ENCODE data around the gene ACAA1. TPM values are rescaled to one million over a fixed set of nuclear protein-coding genes. Genes with fewer than 3 reads are reported as not detected.

ACAA1 gene
- total RNA-seq, 1 donor, result 43.1 TPM

GRCh38 chr3:38120693-38121450 lies 16.1 kb downstream of the ACAA1 start:
- DNase-seq (ENCODE audit: low read depth in 2 of 3, low spot score in 2 of 3), result no peak

GRCh38 chr3:38119821-38120692 lies 16.9 kb downstream of the ACAA1 start:
- DNase-seq (ENCODE audit: low read depth in 2 of 3, low spot score in 2 of 3), result no peak

GRCh38 chr3:38119248-38119544 lies 17.7 kb downstream of the ACAA1 start:
- no peak for DNase-seq (ENCODE audit: low read depth in 2 of 3, low spot score in 2 of 3)

- no peak for DNase-seq (ENCODE audit: low read depth in 2 of 3, low spot score in 2 of 3)
These were observed 18.3 kb downstream of the ACAA1 start for GRCh38 chr3:38118421-38119247.

- peak in 2 of 3 donors; percentile 68 to 81 for DNase-seq (ENCODE audit: low read depth in 2 of 3, low spot score in 2 of 3)
These were observed 19.0 kb downstream of the ACAA1 start for GRCh38 chr3:38117748-38118420.

GRCh38 chr3:38117163-38117716 lies 19.7 kb downstream of the ACAA1 start:
- no peak for DNase-seq (ENCODE audit: low read depth in 2 of 3, low spot score in 2 of 3)

- DNase-seq (ENCODE audit: low read depth in 2 of 3, low spot score in 2 of 3), result no peak
These were observed 20.3 kb downstream of the ACAA1 start for GRCh38 chr3:38116471-38117162.

- no peak for DNase-seq (ENCODE audit: low read depth in 2 of 3, low spot score in 2 of 3)
These were observed 21.1 kb downstream of the ACAA1 start for GRCh38 chr3:38115645-38116427.

GRCh38 chr3:38114875-38115644 lies 21.9 kb downstream of the ACAA1 start:
- no peak for DNase-seq (ENCODE audit: low read depth in 2 of 3, low spot score in 2 of 3)

GRCh38 chr3:38114052-38114874 lies 22.7 kb downstream of the ACAA1 start:
- no peak for DNase-seq (ENCODE audit: low read depth in 2 of 3, low spot score in 2 of 3)

- no peak for DNase-seq (ENCODE audit: low read depth in 2 of 3, low spot score in 2 of 3)
These were observed 24.6 kb downstream of the ACAA1 start for GRCh38 chr3:38112378-38112761.

GRCh38 chr3:38111696-38112377 lies 25.1 kb downstream of the ACAA1 start:
- no peak for DNase-seq (ENCODE audit: low read depth in 2 of 3, low spot score in 2 of 3)

- no peak for DNase-seq (ENCODE audit: low read depth in 2 of 3, low spot score in 2 of 3)
These were observed 25.7 kb downstream of the ACAA1 start for GRCh38 chr3:38111201-38111600.

- DNase-seq (ENCODE audit: low read depth in 2 of 3, low spot score in 2 of 3), result no peak
These were observed 26.4 kb downstream of the ACAA1 start for GRCh38 chr3:38110314-38111050.

- DNase-seq (ENCODE audit: low read depth in 2 of 3, low spot score in 2 of 3), result no peak
These were observed 27.2 kb downstream of the ACAA1 start for GRCh38 chr3:38109580-38110313.
